ENCODE data around the gene PHF1.

- TF ChIP-seq, protein P1, sequence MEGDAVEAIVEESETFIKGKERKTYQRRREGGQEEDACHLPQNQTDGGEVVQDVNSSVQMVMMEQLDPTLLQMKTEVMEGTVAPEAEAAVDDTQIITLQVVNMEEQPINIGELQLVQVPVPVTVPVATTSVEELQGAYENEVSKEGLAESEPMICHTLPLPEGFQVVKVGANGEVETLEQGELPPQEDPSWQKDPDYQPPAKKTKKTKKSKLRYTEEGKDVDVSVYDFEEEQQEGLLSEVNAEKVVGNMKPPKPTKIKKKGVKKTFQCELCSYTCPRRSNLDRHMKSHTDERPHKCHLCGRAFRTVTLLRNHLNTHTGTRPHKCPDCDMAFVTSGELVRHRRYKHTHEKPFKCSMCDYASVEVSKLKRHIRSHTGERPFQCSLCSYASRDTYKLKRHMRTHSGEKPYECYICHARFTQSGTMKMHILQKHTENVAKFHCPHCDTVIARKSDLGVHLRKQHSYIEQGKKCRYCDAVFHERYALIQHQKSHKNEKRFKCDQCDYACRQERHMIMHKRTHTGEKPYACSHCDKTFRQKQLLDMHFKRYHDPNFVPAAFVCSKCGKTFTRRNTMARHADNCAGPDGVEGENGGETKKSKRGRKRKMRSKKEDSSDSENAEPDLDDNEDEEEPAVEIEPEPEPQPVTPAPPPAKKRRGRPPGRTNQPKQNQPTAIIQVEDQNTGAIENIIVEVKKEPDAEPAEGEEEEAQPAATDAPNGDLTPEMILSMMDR (conservative IDR thresholded peaks at IDR 0.05): no peak
- no peak for TF ChIP-seq EZH2 (IDR thresholded peaks at IDR 0.05; ENCODE audit: low read depth)
Observed at GRCh38 chr6:33434961-33435360, 24.1 kb downstream of the PHF1 start.

Data from PC-9 (cell line).